PC-9 (cell line): ENCODE results near the gene ADAMTS2. TPM values are rescaled to one million over a fixed set of nuclear protein-coding genes. Genes with fewer than 3 reads are reported as not detected.

Experiments
- BruUV-seq: library from RNA; stranded (reverse); fragments of 400-500 nt; replicated peaks from 2 replicates; lab custom pipeline; 2021; lab: Mats Ljungman, UMichigan
- CTCF ChIA-PET: fragments of 300-600 bp; sonication (Branson Sonifier 250); formaldehyde crosslinking; loops from one replicate; lab custom pipeline; 2022; ENCODE audit warnings: antibody characterized with exemption; lab: Charles Lee
- POLR2A ChIA-PET: fragments of 300-600 bp; sonication (Branson Sonifier 250); formaldehyde crosslinking; loops from one replicate; lab custom pipeline; 2022; ENCODE audit warnings: antibody characterized with exemption; ENCODE audit not compliant: unreplicated experiment; lab: Charles Lee
- DNase-seq, 2 experiments: peaks; one replicate each; pipeline versions ENCODE4 v3.0.0 to v3.0.0-alpha.2; 2015 to 2022; ENCODE audit warnings: mixed read lengths in 1 of 2
- H2AFZ ChIP-seq: fragments of 200-600 bp; sonication (generic); 2 replicates; pipeline ENCODE4 v1.8.1; 2017; ENCODE audit warnings: antibody characterized with exemption
- H3F3A ChIP-seq: fragments of 200-600 bp; sonication (generic); 2 replicates; pipeline ENCODE4 v1.8.1; 2017; ENCODE audit warnings: antibody characterized with exemption, mild to moderate bottlenecking, low read depth; ENCODE audit not compliant: insufficient read depth
- H3K27ac ChIP-seq: fragments of 200-600 bp; sonication (generic); 2 replicates; pipeline ENCODE4 v1.6.1; 2016; ENCODE audit warnings: mixed run types
- H3K27me3 ChIP-seq: fragments of 200-600 bp; sonication (generic); 2 replicates; pipeline ENCODE4 v1.6.1; 2016; ENCODE audit warnings: low read depth, mixed run types; ENCODE audit not compliant: insufficient read depth
- H3K36me3 ChIP-seq: fragments of 200-600 bp; sonication (generic); 2 replicates; pipeline ENCODE4 v1.6.1; 2016; ENCODE audit warnings: low read depth, mixed run types
- H3K4me1 ChIP-seq: fragments of 200-600 bp; sonication (generic); replicated peaks from 2 replicates; pipeline ENCODE4 v1.6.1; 2016; ENCODE audit warnings: mixed run types; ENCODE audit not compliant: insufficient read depth
- H3K4me2 ChIP-seq: fragments of 200-600 bp; sonication (generic); 2 replicates; pipeline ENCODE4 v1.6.1; 2017; ENCODE audit warnings: mixed run types
- H3K4me3 ChIP-seq: fragments of 200-600 bp; sonication (generic); 2 replicates; pipeline ENCODE4 v1.6.1; 2016; ENCODE audit warnings: mixed run types
- H3K79me2 ChIP-seq: fragments of 200-600 bp; sonication (generic); 2 replicates; pipeline ENCODE4 v1.6.1; 2017; ENCODE audit warnings: low read depth, mixed run types
- H3K9me2 ChIP-seq: fragments of 200-600 bp; sonication (generic); 2 replicates; pipeline ENCODE4 v1.8.1; 2017; ENCODE audit warnings: mild to moderate bottlenecking; ENCODE audit not compliant: insufficient read depth
- H3K9me3 ChIP-seq: fragments of 200-600 bp; sonication (generic); 2 replicates; pipeline ENCODE4 v1.8.1; 2016; ENCODE audit warnings: low read depth; ENCODE audit not compliant: insufficient read depth
- H4K20me1 ChIP-seq: fragments of 200-600 bp; sonication (generic); 2 replicates; pipeline ENCODE4 v1.8.1; 2017; ENCODE audit not compliant: insufficient read depth
- CTCF ChIP-seq: fragments of 200-600 bp; sonication (generic); conservative IDR thresholded peaks from 2 replicates; pipeline ENCODE4 v1.6.1; 2017; ENCODE audit warnings: mixed run types, antibody characterized with exemption, mild to moderate bottlenecking, moderate library complexity
- EZH2 ChIP-seq: fragments of 200-600 bp; sonication (generic); IDR thresholded peaks from 2 replicates; pipeline ENCODE4 v1.8.0; 2017; ENCODE audit warnings: antibody characterized with exemption, low read depth
- intact Hi-C: fragments of 100-400 bp; cut with micrococcal nuclease; formaldehyde crosslinking; loops from one replicate; pipeline ENCODE4 v1.10.0; 2022; ENCODE audit not compliant: unreplicated experiment
- total RNA-seq: library from RNA; stranded (reverse); gene quantifications from 2 replicates; pipeline ENCODE4 v1.2.3, GENCODE V29; 2021

ADAMTS2 gene
- total RNA-seq, 1 experiment from 2014 or later, result not detected

GRCh38 chr5:179308563-179309382 is 36.5 kb downstream of the ADAMTS2 start:
- no peak overlapping the region for H2AFZ ChIP-seq
- no peaks in the 10 kb centered on the region for H4K20me1 ChIP-seq
- no peaks in the 10 kb centered on the region for H3F3A ChIP-seq
- ChIA-PET POLR2A (no interaction called here), CTCF (no interaction called here)
- no peaks in the 10 kb centered on the region for H3K36me3 ChIP-seq
- no peaks in the 10 kb centered on the region for H3K9me2 ChIP-seq
- intact Hi-C loops, result no loop called here
- H3K79me2 ChIP-seq, result no peaks in the 10 kb centered on the region
- DNase-seq, result no peak
- no peak overlapping the region for H3K27ac ChIP-seq
- peaks cover 92% of the 10 kb centered on the region for H3K27me3 ChIP-seq
- TF ChIP-seq EZH2 (no peak), CTCF (no peak)
- no peak overlapping the region for H3K4me2 ChIP-seq
- no peaks in the 10 kb centered on the region for H3K4me1 ChIP-seq
- no TSS peak for BruUV-seq
- H3K9me3 ChIP-seq, result no peaks in the 10 kb centered on the region
- H3K4me3 ChIP-seq, result no peak overlapping the region

GRCh38 chr5:179307931-179308471 is 37.3 kb downstream of the ADAMTS2 start:
- H3F3A ChIP-seq, result no peaks in the 10 kb centered on the region
- BruUV-seq, result no TSS peak
- ChIA-PET POLR2A (no interaction called here), CTCF (no interaction called here)
- no peaks in the 10 kb centered on the region for H3K9me2 ChIP-seq
- no peaks in the 10 kb centered on the region for H3K9me3 ChIP-seq
- H3K4me1 ChIP-seq, result no peaks in the 10 kb centered on the region
- H3K4me2 ChIP-seq, result no peak overlapping the region
- H3K27ac ChIP-seq, result no peak overlapping the region
- H3K27me3 ChIP-seq, result peaks cover 97% of the 10 kb centered on the region
- no peaks in the 10 kb centered on the region for H4K20me1 ChIP-seq
- no peak overlapping the region for H2AFZ ChIP-seq
- H3K79me2 ChIP-seq, result no peaks in the 10 kb centered on the region
- intact Hi-C loops, result no loop called here
- no peak for DNase-seq
- H3K4me3 ChIP-seq, result no peak overlapping the region
- TF ChIP-seq EZH2, result no peak
- no peaks in the 10 kb centered on the region for H3K36me3 ChIP-seq

GRCh38 chr5:179307013-179307800 is 38.1 kb downstream of the ADAMTS2 start:
- no peak for TF ChIP-seq CTCF
- TF ChIP-seq EZH2, result no peak
- intact Hi-C loops, result no loop called here
- Histone ChIP-seq H3K27ac (no peak overlapping the region), H3F3A (no peaks in the 10 kb centered on the region), H3K79me2 (no peaks in the 10 kb centered on the region), H3K9me2 (no peaks in the 10 kb centered on the region), H4K20me1 (no peaks in the 10 kb centered on the region), H2AFZ (no peak overlapping the region), H3K9me3 (no peaks in the 10 kb centered on the region), H3K27me3 (peaks cover 97% of the 10 kb centered on the region), H3K36me3 (no peaks in the 10 kb centered on the region), H3K4me1 (no peaks in the 10 kb centered on the region), H3K4me2 (no peak overlapping the region), H3K4me3 (no peak overlapping the region)
- ChIA-PET POLR2A (no interaction called here), CTCF (no interaction called here)
- no TSS peak for BruUV-seq
- DNase-seq, result no peak
